Stimulated activated CD8-positive, alpha-beta memory T cell treated with anti-CD3 and anti-CD28 coated beads, Interleukin-4, amount 100 ng/mL, for 24 hours (primary cell): ENCODE data around the gene STXBP5.

Experiments used
- DNase-seq: peaks from one replicate; pipeline ENCODE4 v3.0.0-alpha.2; 2020; ENCODE audit warnings: low read depth

The STXBP5 gene

GRCh38 chr6:147437615-147438014 is 233.4 kb downstream of the STXBP5 start:
- no peak for DNase-seq

- DNase-seq = no peak
Measured at GRCh38 chr6:147438758-147439528, 234.7 kb downstream of the STXBP5 start.
